Memory B cell (primary cell): ENCODE data around the gene CREBBP.
"Not testable (repeated sequence)": the region's sequence is repeated elsewhere in the genome, so short reads cannot be mapped to it uniquely, and the experiment has no call there.

Source experiments
- ATAC-seq: fragments of 150-1000 bp; cut with Tn5 transposase; 2 replicates; pipeline ENCODE4 v1.10.0; 2021; ENCODE audit warnings: low read depth, mild to moderate bottlenecking, moderate library complexity
- DNase-seq, 2 donors: peaks; one replicate each; pipeline ENCODE4 v3.0.0; 2022; ENCODE audit warnings: low spot score in 2 of 2
- H3K27ac Mint-ChIP-seq: one replicate; pipeline ENCODE4 v1.8.0; 2022; ENCODE audit warnings: mild to moderate bottlenecking, moderate library complexity, mixed read lengths
- H3K27me3 Mint-ChIP-seq: one replicate; pipeline ENCODE4 v1.8.0; 2022; ENCODE audit warnings: mixed read lengths
- H3K36me3 Mint-ChIP-seq: one replicate; pipeline ENCODE4 v1.8.0; 2022; ENCODE audit warnings: mild to moderate bottlenecking, mixed read lengths
- H3K4me1 Mint-ChIP-seq: one replicate; pipeline ENCODE4 v1.8.0; 2022; ENCODE audit warnings: mixed read lengths
- H3K4me3 Mint-ChIP-seq: one replicate; pipeline ENCODE4 v1.8.0; 2022; ENCODE audit warnings: mild to moderate bottlenecking, moderate library complexity, mixed read lengths
- H3K9me3 Mint-ChIP-seq: one replicate; pipeline ENCODE4 v1.8.0; 2022; ENCODE audit warnings: mixed read lengths

CREBBP gene

DNA sequence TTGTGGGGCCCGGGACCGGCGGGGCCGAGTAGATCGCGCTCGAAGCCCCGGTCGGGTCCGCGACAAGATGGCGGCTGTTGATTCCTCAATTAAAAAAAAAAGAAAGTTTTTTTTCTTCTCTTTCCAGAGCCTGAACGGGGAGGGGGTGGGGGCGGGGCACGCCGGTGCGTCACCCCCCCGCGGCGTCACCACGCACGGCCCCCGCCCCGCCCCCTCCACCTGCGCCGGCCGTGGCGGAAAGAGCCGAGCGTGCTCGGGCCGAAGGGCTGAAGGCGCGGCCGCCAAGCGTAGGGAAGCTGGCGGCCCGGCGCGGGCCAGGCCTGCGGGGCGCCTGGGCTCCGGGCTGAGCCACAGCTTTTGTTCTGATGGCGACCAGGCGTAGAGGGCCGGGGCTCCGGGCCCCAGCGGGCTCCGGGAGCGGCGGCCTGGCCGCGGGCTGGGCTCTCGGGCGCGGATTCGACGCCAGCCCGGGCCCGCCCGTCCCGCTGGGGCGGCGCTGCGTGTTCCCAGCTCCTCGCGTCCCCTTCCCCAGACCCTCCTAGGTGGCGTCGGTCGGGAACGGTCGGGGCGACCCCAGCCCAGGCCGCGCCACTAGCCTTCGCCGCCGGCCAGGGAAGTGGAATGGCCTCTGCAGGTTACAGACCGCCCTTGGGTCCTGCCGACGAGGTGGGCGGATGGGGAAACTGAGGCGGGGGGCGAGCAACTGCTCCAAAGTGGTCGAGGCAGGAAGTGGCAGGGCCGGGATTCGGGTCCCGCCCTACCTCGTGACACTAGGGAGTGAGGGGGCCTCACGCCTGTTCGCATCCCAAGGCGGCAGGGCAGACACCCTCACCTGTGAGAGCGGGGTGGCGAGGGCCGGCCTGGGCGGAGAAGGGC, at the start of gene CREBBP:
TSS of gene CREBBP (minus strand) at position 91 of the 876 bp plus-strand sequence. CDS start 797 bp downstream, outside the sequence.
- DNase-seq: peak; percentile 83 to 87
- peak; percentile 85 for ATAC-seq
- Mint-ChIP-seq H3K9me3 (no peaks in the 10 kb centered on the region), H3K4me1 (peaks cover 31% of the 10 kb centered on the region), H3K27ac (peak within 1 kb of the TSS; percentile 41), H3K36me3 (peaks cover 8% of the 10 kb centered on the region), H3K27me3 (peaks cover 2% of the 10 kb centered on the region), H3K4me3 (peak within 1 kb of the TSS; percentile 89)

DNA sequence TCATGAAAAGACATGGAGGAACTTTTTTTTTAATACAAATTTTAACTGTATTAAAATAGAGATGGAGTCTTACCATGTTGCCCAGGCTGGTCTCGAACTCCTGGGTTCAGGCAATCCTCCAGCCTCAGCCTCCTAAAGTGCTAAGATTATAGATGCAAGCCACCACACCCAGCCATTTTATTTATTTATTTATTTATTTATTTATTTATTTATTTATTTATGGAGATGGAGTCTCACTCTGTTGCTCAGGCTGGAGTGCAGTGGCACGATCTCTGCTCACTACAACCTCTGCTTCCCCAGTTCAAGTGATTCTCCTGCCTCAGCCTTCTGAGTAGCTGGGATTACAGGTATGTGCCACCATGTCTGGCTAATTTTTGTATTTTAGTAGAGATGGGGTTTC, 46.6 kb upstream of the CREBBP start:
- not testable (repeated sequence) for H3K9me3 Mint-ChIP-seq, H3K27me3 Mint-ChIP-seq, H3K4me1 Mint-ChIP-seq, ATAC-seq, DNase-seq, H3K4me3 Mint-ChIP-seq, H3K36me3 Mint-ChIP-seq, H3K27ac Mint-ChIP-seq

DNA sequence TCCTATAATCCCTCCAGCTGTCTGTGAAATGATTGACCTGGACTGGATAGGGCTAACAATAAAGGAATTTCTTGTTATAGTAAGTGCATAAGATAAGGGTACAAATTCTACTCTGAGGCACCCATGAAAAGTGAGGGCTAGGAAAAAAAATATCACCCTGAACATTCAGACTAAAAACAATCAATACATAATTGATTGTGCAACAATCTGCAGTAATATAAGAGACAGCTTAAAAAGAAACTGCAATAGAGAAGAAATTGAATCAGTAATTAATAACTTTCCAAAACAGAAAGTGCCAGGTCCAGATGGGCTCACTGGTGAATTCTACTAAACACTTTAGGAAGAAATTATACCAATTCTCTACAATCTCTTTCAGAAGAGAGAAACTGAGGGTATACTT, 44.2 kb upstream of the CREBBP start:
- no peak overlapping the region for H3K4me3 Mint-ChIP-seq

DNA sequence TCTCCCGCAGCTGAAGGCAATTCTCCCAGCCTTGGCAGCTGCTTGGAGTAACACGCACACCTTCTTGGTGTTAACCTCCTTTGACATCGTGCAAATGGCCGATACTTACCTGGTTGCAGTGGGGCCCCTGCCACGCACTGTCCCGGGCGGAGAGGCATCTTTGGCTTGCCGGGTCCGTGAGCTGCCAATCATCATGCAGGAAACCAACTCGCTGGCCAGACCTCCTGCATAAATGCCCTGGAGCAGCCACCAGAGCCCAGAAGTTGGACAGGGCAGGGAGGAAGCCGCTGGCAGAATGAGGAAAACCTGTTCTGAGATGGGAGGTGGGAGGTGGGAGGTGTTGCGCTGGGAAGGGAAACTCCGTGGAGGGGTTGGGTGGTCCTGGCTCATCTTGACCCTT, 41.7 kb upstream of the CREBBP start:
- no peak overlapping the region for H3K4me3 Mint-ChIP-seq
- peaks cover 9% of the 10 kb centered on the region for H3K9me3 Mint-ChIP-seq
- H3K4me1 Mint-ChIP-seq: no peaks in the 10 kb centered on the region
- ATAC-seq (no peak), DNase-seq (no peak)
- no peak overlapping the region for H3K27ac Mint-ChIP-seq
- peaks cover 6% of the 10 kb centered on the region for H3K36me3 Mint-ChIP-seq
- peaks cover 15% of the 10 kb centered on the region for H3K27me3 Mint-ChIP-seq

More for the DNA sequence above, 44.2 kb upstream of the CREBBP start:
- Mint-ChIP-seq H3K27me3 (peaks cover 11% of the 10 kb centered on the region), H3K36me3 (peaks cover 2% of the 10 kb centered on the region), H3K4me1 (no peaks in the 10 kb centered on the region), H3K9me3 (no peaks in the 10 kb centered on the region), H3K27ac (no peak overlapping the region)
- no peak for ATAC-seq
- no peak for DNase-seq

DNA sequence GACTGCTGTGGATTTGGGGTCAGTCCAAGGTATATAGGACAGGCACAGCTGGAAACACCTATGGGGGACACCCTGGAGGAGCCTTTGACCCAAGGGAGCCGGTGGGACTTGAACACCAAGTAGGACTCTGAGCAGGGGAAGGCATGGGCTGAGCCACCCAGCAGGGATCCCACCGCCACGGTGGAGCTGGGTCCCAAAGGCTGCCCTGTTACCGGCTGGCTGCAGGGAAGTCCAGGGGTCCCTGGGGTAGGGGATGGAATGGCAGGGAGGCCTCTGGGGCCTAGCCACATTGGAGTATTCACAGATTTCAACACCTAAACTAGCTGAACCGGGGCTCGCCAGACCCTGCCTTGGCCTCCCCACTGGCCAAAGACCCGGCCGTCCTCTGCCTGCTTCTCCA, 39.7 kb upstream of the CREBBP start:
- Mint-ChIP-seq H3K4me3 (no peak overlapping the region), H3K27me3 (peaks cover 13% of the 10 kb centered on the region), H3K36me3 (peaks cover 6% of the 10 kb centered on the region), H3K4me1 (no peaks in the 10 kb centered on the region), H3K27ac (no peak overlapping the region), H3K9me3 (peaks cover 9% of the 10 kb centered on the region)
- ATAC-seq (no peak), DNase-seq (no peak)

DNA sequence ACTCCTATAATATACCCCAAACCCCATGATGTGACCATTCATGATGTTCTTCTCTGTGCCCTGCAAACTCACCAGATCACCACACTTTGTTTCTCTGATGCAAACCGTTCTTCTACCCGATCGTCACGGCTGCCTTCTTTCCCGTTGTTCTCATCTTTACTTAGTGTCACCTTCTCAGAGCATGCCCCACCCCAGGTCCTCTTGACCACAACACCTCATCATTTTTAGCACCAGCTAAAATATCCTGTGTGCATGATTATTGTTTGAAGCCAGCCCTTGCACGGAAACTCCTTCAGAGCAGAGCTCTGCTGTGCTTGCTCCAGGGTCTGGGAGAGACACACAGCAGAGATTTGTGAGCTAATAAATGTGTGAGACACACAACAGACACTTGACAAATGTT, 38.9 kb upstream of the CREBBP start:
- Mint-ChIP-seq H3K4me1 (no peaks in the 10 kb centered on the region), H3K4me3 (no peak overlapping the region), H3K9me3 (peaks cover 9% of the 10 kb centered on the region), H3K36me3 (peaks cover 6% of the 10 kb centered on the region), H3K27ac (no peak overlapping the region), H3K27me3 (peaks cover 13% of the 10 kb centered on the region)
- ATAC-seq (no peak), DNase-seq (no peak)

DNA sequence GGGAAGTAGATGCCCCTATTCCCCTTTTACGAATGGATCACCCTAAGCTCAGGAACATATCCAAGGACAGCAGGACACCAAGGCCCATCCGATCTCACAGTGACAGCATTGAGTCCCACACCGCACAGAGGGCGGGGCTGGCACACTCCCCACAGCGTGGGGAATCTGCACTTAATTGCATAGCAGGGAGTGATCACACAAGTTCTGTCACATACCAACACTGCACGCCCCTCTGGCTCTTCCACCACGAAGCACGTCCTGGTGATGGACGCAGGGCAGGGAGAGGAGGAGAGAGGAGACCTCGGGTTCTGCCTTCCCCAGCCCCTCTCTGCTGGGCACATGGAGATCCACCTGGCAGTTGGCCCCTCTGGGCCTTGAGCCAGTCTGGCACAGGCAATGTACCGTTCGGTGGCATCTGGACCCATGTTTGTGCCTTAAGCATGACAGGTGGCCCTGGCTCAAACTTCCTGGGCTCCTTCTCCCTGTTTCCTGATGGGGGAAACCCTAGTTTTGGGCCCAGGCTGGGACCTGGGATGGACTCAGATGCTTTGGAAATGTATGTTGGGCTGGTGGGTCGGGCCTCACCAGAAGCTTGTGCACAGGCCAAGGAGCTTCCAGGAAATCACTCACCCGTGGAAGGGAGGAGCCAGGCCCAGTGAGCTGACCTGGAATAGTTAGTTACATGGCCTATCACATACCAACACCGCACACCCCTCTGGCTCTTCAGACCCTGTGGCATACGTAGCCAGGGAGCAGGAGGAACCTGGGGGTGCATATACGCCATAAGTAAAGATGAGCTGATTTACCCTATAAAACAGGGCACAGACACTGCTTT, 35.1 kb upstream of the CREBBP start:
- DNase-seq: no peak
- no peak for ATAC-seq
- Mint-ChIP-seq H3K4me1 (no peaks in the 10 kb centered on the region), H3K36me3 (peaks cover 5% of the 10 kb centered on the region), H3K4me3 (no peak overlapping the region), H3K27me3 (peaks cover 6% of the 10 kb centered on the region), H3K9me3 (peaks cover 9% of the 10 kb centered on the region), H3K27ac (no peak overlapping the region)

DNA sequence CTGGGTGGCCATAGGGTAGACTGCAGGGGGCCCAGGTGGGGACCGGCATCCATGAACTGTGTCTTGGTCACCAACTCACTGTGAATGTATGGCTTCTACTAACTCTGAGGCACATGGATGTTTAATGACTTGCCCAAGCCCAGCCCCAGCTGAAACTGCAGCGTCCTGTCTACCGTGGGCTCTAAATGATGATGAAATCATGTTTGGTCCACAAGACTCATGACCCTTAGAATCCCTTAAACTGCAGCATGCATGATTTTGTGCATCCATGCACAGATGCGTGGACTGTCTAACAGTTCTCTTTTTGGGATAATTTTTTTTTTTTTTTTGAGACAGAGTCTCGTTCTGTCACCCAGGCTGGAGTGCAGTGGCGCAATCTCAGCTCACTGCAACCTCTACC, 32.4 kb upstream of the CREBBP start:
- H3K9me3 Mint-ChIP-seq: no peaks in the 10 kb centered on the region
- H3K27me3 Mint-ChIP-seq: no peaks in the 10 kb centered on the region
- no peaks in the 10 kb centered on the region for H3K4me1 Mint-ChIP-seq
- no peaks in the 10 kb centered on the region for H3K36me3 Mint-ChIP-seq
- no peak overlapping the region for H3K4me3 Mint-ChIP-seq
- DNase-seq (no peak), ATAC-seq (no peak)
- no peak overlapping the region for H3K27ac Mint-ChIP-seq

DNA sequence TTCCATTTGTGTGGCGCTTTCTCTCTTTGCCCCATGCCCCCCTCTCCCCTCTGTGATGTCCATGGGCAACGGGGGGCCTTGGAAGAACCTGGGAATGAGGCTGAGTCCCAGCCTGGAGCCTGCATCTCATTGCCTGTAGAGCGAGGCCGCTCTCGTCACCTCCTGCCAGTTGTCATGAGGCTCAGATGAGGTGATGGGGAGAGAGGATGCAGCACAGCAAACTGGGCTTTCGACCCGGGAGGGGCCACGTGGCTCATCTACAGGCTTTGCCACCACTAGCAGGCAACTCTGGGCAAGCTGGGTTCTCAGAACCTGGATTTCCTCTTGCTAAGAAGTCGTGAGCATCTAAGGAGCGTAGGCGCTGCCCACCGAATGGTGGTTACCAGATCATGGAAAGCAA, 31.9 kb upstream of the CREBBP start:
- no peak for DNase-seq
- H3K4me1 Mint-ChIP-seq: no peaks in the 10 kb centered on the region
- no peak overlapping the region for H3K4me3 Mint-ChIP-seq
- H3K27me3 Mint-ChIP-seq: no peaks in the 10 kb centered on the region
- H3K36me3 Mint-ChIP-seq: no peaks in the 10 kb centered on the region
- no peaks in the 10 kb centered on the region for H3K9me3 Mint-ChIP-seq
- ATAC-seq: no peak
- no peak overlapping the region for H3K27ac Mint-ChIP-seq

DNA sequence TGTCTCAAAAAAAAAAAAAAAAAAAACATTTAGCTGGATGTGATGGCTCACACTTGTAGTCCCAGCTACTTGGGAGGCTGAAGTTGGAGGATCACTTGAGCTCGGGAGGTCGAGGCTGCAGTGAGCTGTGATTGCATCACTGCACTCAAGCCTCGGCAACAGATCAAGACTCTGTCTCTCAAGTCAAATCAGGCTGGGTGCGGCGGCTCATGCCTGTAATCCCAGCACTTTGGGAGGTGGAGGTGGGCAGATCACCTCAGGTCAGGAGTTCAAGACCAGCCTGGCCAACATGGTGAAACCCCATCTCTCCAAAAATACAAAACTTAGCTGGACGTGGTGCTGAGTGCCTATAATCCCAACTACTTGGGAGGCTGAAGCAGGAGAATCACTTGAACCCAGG, 31.2 kb upstream of the CREBBP start:
- ATAC-seq, H3K4me1 Mint-ChIP-seq, H3K4me3 Mint-ChIP-seq, H3K27me3 Mint-ChIP-seq, DNase-seq, H3K36me3 Mint-ChIP-seq, H3K27ac Mint-ChIP-seq, H3K9me3 Mint-ChIP-seq: not testable (repeated sequence)

DNA sequence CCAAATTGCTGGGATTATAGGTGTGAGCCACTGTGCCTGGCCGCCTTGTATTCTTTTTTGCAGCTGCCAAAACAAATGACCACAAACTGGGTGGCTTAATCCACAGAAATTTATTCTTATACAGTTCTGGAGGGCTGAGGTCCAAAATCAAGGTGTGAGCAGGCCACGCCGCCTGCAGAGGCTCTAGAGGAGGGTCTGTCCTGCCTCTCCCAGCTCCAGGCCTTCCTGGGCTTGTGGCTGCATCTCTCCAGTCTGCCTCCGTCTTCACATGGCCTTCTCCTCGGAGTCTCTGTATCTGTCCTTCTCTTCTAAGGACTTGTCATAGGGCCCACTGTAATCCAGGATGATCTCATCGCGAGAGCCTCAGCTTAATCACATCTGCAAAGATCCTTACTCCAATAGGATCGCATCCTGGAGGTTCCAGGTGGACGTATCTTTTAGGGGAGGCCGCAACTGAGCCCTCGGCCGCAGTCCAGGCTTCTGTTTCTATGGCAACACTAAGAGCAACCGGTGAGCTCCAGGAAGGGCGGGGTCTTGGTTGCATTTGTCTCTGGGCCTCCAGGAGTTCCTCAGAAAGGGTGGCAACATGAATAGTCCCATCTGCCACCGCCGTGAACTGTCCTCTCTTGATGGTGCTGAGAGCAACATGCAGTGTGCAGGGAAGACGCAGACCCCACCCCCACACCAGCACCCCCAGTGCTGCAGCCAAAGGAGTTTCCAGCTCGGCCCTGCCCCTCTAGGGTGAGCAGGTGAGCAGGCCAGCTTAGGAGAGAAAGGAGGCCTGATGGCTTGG, 29.5 kb upstream of the CREBBP start:
- no peak for DNase-seq
- ATAC-seq: no peak
- Mint-ChIP-seq H3K36me3 (no peaks in the 10 kb centered on the region), H3K4me3 (no peak overlapping the region), H3K27me3 (peaks cover 2% of the 10 kb centered on the region), H3K9me3 (no peaks in the 10 kb centered on the region), H3K27ac (no peak overlapping the region), H3K4me1 (no peaks in the 10 kb centered on the region)

DNA sequence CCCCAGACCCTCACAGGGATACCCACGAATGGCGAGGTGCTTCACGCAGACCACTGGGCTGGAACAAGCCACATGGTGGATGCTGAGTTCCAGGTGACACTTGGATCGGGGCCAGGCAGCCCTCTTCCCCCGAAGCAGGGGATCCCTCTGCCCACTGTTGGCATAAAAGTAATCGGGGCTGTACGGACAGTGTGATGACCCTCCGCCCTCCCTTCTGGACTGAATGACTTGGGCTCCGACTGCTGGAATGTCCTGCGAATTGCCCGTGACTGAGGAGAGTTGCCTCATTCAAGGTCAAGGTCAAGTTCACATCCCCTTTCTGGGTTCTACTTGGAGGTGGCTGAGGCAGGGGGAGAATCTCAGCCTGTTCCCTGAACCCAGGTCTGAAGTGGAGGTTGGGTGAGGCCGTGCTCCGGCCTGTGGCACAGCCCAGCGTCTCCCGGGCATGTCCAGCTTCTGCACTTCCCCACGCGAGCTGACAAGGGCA, 28.5 kb upstream of the CREBBP start:
- H3K4me1 Mint-ChIP-seq: no peaks in the 10 kb centered on the region
- no peak overlapping the region for H3K4me3 Mint-ChIP-seq
- H3K36me3 Mint-ChIP-seq: no peaks in the 10 kb centered on the region
- H3K27ac Mint-ChIP-seq: no peak overlapping the region
- DNase-seq (no peak), ATAC-seq (no peak)
- no peaks in the 10 kb centered on the region for H3K9me3 Mint-ChIP-seq
- H3K27me3 Mint-ChIP-seq: peaks cover 2% of the 10 kb centered on the region

DNA sequence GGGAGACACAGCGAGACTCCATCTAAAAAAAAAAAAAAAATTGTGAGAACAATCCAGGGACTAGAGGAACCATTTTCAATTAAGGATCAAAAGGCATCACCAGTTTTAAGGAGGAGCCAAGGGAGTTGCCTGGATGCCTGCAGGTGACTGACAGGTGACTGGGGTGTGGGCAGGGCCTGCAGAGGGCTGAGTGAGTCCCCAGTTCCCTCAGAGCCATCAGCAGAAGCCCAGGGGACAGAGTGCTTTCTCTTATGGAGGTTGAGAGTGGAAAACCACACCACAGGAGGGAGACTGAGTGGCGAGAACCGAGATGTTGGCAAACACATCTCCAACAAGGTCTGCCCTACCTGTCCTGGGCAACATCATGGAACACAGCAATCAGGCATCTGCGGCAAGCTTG, 27.1 kb upstream of the CREBBP start:
- H3K27ac Mint-ChIP-seq: no peak overlapping the region
- ATAC-seq (no peak), DNase-seq (no peak)
- no peaks in the 10 kb centered on the region for H3K36me3 Mint-ChIP-seq
- H3K9me3 Mint-ChIP-seq: no peaks in the 10 kb centered on the region
- H3K27me3 Mint-ChIP-seq: peaks cover 2% of the 10 kb centered on the region
- no peaks in the 10 kb centered on the region for H3K4me1 Mint-ChIP-seq
- no peak overlapping the region for H3K4me3 Mint-ChIP-seq

DNA sequence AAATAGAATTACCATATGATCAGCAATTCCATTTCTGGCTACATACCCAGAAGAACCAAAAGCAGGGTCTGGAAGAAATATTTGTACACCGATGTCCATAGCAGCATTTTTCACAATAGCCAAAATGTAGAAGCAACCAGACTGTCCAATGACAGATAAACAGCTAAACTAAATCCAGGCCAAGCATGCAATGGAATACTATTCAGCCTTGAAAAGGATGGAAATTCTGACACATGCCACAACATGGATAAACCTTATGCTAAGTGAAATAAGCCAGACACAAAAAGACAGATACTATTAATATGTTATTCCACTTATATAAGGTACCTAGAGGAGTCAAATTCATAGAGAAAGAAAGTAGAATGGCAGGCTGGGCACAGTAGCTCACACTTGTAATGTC, 25.9 kb upstream of the CREBBP start:
- Mint-ChIP-seq H3K27me3 (peaks cover 2% of the 10 kb centered on the region), H3K36me3 (no peaks in the 10 kb centered on the region), H3K4me1 (no peaks in the 10 kb centered on the region), H3K9me3 (no peaks in the 10 kb centered on the region), H3K4me3 (no peak overlapping the region), H3K27ac (no peak overlapping the region)
- DNase-seq (no peak), ATAC-seq (no peak)
